Amygdala (tissue), 56 donors: ENCODE measurements around the gene NCAM2.

Experiments used
- DNase-seq, 56 donors: peaks; one replicate each; lab custom pipeline; 2025; lab: John Stamatoyannopoulos, UW

Gene NCAM2

DNA sequence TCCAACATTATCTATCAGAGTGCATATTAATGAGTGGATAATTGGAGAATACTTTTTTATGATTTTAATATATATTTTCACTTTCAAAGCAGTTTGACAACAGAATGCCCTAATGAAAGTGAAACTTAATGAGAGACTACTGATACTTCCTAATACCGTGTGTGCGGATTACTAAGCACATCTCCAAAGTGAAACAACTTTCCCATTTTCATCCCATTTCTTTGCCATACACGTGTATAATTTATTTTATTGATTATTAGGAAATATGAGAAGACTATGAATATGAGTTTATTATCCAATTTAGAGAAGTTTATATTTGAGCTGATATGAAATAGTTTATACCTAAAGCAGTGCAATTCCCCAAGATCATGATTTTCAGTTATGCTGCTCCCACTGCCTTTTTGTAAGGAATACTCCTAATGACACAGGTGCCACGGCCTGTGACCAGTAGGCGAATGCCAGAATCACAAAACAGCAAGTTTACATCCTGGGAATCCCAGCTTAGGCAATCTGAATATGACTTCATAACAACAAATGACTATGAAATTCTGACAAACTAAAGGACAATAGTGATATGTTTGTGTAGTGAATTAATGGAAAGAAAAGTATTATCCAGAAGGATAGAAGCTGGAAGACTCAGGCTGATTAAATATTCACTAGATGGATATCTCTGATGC lies 202.9 kb downstream of the NCAM2 start:
- DNase-seq: no peak

DNA sequence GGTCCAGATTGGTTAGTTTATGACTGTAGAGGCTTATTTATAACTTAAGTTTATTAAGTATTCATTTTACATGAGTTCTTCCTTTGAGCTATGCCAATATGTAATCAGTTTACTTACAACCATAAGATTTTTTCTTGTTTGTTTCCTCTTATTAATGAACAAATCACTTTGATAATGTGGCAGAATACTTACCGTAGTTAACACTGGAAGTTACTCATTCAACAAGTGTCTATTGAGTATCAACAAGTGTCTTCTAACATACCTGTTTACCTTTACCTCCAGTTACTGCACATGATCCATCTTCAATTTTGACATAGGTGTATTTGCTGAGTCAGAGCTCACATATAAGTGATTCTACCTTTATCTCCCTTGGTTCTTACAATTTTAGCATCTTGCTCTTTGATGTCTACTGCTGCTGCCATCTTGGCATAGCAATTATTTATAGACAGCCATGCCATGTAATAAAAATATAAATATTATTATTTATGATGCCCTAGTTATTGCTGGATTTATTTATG lies 205.7 kb downstream of the NCAM2 start:
- no peak for DNase-seq

DNA sequence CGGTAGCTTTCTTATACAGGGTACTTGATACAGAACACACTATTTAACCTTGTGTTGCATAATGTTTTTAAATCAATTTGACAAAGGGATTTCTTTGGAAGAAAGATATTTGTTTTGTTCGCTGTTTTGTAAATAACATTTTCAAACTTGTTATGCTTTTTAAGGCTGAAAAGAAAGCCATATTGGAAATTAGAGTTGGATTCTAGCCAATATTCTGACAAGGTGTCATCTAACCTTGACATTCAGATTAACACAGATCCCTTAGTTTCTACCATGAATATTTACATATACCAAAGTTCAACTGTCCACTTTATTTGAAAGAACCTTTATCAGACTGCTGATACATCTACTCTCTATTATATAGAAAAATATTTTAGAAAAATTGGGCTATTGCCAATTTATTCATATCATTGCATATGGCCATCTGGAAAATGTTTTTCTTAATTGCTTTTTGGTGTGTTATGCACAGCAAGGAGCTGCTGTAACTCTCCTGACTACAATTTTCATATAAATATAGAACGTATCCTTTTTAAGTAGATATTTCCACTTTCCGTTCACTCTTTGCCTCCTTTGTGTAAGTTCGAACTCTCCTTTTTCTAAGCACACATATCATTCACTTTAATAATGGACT lies 206.3 kb downstream of the NCAM2 start:
- DNase-seq: no peak

GRCh38 chr21:21205604-21206003 lies 207.4 kb downstream of the NCAM2 start:
- DNase-seq: no peak

GRCh38 chr21:21210552-21210951 lies 212.3 kb downstream of the NCAM2 start:
- DNase-seq: no peak

DNA sequence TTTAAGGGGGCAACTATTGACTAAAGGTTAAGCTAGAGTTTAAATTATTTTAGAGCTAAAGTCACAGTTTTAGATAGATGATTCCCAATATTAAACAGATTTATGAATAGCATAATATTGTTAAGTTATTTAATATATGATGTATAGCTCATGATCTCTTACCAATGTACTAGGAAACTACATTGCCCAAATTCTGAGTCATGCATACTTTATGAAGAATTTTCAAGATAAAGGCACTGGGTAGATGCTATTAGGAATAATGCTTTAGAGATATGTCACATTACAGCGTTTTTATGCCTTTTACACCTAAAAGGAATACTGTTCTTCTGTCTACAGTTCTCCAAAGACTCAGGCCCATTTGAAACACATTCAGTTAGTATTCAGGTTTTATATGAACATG lies 215.1 kb downstream of the NCAM2 start:
- DNase-seq: no peak

DNA sequence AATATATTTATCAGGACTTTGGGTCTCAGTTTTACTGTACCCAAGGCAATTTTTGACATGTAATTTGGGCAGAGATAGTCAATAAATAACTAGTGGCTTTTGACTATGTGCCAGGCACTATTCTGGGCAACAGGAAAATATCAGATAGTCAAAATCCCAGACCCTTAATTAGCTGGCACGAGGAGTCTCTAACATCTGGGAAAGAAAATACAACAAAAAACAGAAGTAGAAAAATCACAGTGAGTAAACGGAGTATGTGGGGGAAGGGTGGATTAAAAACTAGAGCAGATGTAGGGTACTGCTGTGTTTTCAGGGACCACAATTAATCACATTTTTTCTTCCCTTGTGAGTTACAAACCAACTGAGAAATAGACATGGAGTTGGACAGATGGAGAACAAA lies 217.8 kb downstream of the NCAM2 start:
- DNase-seq: no peak

- no peak for DNase-seq
Observed at GRCh38 chr21:21226472-21226871, 228.3 kb downstream of the NCAM2 start.

GRCh38 chr21:21230672-21231071 lies 232.5 kb downstream of the NCAM2 start:
- no peak for DNase-seq

- no peak for DNase-seq
Observed at GRCh38 chr21:21231913-21232312, 233.7 kb downstream of the NCAM2 start.

DNA sequence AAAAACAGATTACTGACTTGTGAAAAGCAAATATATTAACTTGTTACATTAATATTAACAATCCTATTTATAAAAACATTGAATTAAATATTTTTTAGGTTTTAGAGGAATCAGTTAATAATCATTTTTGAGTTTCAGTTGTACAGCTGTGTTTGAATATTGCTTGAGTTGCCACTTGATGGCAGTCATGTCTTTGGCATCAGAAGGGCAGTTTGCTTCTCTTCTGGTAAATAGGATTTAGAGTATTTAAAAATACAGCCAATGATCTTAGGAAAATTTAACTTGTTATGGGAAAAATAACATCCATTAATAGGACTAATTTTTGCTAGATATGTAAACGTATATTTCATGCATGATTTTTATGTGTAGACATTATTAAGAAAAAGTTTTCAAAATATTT lies 234.1 kb downstream of the NCAM2 start:
- DNase-seq: peak in 19 of 56 donors; percentile 0 to 46 (median 5)

DNA sequence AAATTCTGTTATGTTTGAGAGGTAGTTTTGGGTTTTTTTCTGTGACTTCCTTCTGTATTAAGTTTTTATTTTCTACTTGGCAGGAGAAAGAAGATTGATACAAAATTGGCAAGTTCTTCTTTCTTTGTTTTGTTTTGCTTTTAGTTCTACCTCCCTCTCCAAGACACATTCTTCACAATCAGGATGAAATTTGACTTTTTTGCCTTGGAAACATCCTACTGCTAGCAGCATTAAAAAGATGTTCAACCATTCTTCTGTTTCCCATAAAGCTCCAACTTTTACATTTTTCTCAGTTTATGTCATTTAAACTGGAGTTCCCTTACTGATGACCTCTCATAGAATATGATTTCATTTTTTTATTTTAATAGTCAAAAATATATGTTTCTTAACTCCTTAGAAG lies 234.8 kb downstream of the NCAM2 start:
- no peak for DNase-seq

DNA sequence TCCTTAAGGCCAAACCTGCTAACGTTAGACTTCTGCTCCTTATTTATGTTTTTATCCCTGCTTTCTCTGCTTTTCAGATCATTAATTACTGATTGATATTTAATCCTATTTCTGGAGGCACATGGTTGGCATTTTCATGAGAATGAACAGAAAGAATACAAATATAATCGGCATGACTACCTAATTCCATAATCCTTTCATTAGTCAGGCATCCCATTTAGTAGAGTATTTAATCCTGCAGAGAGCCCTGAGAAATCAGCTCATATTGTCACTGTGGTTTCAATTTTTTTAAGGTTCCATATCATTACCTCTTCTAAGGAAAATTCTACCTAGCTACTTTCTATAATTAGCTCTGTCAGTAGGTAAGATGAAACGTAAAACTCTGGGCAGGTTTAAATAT lies 238.8 kb downstream of the NCAM2 start:
- no peak for DNase-seq

- no peak for DNase-seq
Observed at GRCh38 chr21:21238629-21239400, 240.6 kb downstream of the NCAM2 start.

GRCh38 chr21:21241391-21241790 lies 243.2 kb downstream of the NCAM2 start:
- no peak for DNase-seq

DNA sequence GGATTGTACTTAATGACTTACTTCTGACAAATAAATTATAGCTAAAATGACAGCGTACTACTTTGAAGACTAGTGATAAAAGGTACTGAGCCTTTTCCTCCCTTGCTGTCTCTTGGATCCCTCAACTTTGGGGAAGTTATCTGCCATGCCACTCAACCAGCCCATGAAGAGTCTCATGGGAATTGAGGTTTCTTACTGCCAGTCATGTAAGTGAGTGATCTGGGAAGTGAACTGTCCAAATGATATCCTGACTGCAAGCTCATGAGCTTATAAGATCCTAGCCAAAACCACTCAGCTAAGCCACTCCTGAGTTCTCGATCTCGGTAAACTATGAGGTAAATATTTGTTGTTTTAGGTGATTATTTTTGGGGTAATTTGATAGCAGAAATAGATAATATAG lies 247.8 kb downstream of the NCAM2 start:
- no peak for DNase-seq

DNA sequence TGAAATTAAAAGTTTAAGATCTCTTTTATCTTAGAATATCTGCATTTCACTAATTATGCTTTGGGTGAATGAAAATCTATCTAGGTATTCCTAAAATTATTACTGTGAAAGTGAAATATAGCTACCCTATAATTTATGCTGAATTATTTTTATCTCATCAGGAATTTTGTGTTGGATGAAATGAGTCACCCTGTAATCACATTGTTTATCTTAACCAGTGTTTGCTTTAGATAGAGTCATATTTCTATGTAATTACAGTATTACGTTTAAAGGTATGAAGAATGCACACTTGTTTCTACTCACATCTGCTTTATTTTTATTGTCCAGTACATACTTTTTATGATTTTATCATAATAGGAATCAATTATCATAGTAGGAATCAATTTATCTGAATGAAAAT lies 249.2 kb downstream of the NCAM2 start:
- DNase-seq: no peak

GRCh38 chr21:21262048-21262447 lies 263.8 kb downstream of the NCAM2 start:
- DNase-seq: no peak

DNA sequence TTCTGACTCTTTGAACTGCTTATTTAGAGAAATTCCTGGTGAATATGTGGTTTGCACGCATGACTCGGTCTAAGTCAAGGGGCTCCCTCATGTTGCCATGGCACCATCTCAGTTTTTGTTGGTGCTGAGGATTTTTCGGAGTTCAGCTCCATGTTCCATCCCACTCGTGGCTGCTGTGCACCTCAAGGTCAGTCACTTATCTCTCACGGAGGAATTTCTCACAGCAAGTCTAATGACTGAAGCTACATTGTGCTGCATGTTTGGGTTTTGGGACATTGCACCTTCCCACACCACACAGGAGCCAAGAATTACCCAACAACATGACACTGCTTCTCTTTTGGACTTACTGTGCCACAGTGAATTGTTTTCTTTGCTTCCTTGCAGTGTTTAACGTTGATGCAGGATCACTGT lies 269.9 kb downstream of the NCAM2 start:
- DNase-seq: peak in 1 of 56 donors; percentile 12

DNA sequence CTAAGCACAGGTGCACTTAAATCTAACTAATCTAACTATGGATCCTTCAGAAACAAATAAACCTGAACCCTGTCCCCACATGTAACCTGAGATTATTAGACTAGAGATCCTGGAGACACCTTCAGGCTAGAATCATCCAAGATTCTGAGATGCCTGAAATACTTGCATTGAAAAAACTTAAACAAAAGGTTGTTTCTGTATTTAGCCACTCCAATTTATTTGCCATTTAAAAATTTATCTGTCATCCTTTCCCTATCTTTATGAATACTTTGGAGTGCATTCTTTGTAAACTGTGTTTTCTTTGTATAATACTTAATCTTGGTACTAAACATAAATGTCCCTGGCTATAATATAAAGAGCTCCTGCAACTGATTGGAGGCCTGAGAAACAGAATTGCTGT lies 270.7 kb downstream of the NCAM2 start:
- DNase-seq: no peak

GRCh38 chr21:21279193-21279901 lies 281.1 kb downstream of the NCAM2 start:
- no peak for DNase-seq
